ENCODE data around the gene GTF2A2. TPM values are rescaled to one million over a fixed set of nuclear protein-coding genes. Genes with fewer than 3 reads are reported as not detected.

The GTF2A2 gene
- polyA plus RNA-seq, 1 donor from 2014 or later: 171 TPM

DNA sequence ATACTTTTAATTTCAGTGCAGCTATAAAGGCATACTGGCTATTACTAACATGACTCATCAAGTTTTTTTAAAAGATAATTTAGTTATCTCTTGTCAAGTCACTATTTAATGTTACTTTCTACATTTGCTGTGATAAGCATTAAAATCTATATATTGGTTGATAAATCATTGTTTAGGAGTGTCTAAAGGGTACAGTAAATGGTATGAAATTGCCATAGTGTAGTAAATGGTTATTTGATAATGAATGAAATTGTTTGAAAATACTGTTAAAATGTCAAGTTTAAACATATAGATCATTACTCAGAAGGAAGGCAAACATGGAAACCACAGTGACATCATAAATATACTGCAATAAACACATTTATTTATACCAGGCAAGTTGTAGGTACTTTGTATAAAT, 45.0 kb upstream of the GTF2A2 start:
- H3K36me3 ChIP-seq (ENCODE audit: insufficient read depth, low read length): no peaks in the 10 kb centered on the region
- H3K4me2 ChIP-seq (ENCODE audit: low read length): no peak overlapping the region
- H3K27me3 ChIP-seq (ENCODE audit: insufficient read depth, low read depth, low read length): no peaks in the 10 kb centered on the region
- no peaks in the 10 kb centered on the region for H3K9me3 ChIP-seq (ENCODE audit: low read length)
- no peaks in the 10 kb centered on the region for H3K79me2 ChIP-seq (replicated peaks; ENCODE audit: insufficient read depth, low read length)
- H3K4me3 ChIP-seq (ENCODE audit: low read length): no peak overlapping the region
- H3F3A ChIP-seq (ENCODE audit: insufficient read depth, low read length, poor library complexity, severe bottlenecking): no peaks in the 10 kb centered on the region
- H3K9me2 ChIP-seq (ENCODE audit: insufficient read depth, low read length): no peaks in the 10 kb centered on the region
- TF ChIP-seq EP300 (conservative IDR thresholded peaks at IDR 0.05; ENCODE audit: poor library complexity, severe bottlenecking) (no peak), SMC3 (conservative IDR thresholded peaks at IDR 0.05; ENCODE audit: poor library complexity) (no peak), RAD21 (conservative IDR thresholded peaks at IDR 0.05) (no peak), TAF1 (IDR thresholded peaks at IDR 0.05; ENCODE audit: low read depth) (no peak), EZH2 (IDR thresholded peaks at IDR 0.05; ENCODE audit: borderline replicate concordance, insufficient read depth, low read length, poor library complexity, severe bottlenecking) (no peak), POLR2AphosphoS5 (IDR thresholded peaks at IDR 0.05) (no peak), REST (IDR thresholded peaks at IDR 0.05; ENCODE audit: borderline replicate concordance) (no peak), MXI1 (conservative IDR thresholded peaks at IDR 0.05; ENCODE audit: poor library complexity, severe bottlenecking) (no peak)
- TF ChIP-seq, protein P1, sequence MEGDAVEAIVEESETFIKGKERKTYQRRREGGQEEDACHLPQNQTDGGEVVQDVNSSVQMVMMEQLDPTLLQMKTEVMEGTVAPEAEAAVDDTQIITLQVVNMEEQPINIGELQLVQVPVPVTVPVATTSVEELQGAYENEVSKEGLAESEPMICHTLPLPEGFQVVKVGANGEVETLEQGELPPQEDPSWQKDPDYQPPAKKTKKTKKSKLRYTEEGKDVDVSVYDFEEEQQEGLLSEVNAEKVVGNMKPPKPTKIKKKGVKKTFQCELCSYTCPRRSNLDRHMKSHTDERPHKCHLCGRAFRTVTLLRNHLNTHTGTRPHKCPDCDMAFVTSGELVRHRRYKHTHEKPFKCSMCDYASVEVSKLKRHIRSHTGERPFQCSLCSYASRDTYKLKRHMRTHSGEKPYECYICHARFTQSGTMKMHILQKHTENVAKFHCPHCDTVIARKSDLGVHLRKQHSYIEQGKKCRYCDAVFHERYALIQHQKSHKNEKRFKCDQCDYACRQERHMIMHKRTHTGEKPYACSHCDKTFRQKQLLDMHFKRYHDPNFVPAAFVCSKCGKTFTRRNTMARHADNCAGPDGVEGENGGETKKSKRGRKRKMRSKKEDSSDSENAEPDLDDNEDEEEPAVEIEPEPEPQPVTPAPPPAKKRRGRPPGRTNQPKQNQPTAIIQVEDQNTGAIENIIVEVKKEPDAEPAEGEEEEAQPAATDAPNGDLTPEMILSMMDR (IDR thresholded peaks at IDR 0.05; ENCODE audit: poor library complexity, severe bottlenecking): no peak
- no peak overlapping the region for H3K27ac ChIP-seq (ENCODE audit: low read length)
- no peaks in the 10 kb centered on the region for H4K20me1 ChIP-seq (ENCODE audit: insufficient read depth)
- no peak overlapping the region for H2AFZ ChIP-seq (ENCODE audit: low read depth, low read length)
- no peak overlapping the region for H3K9ac ChIP-seq (ENCODE audit: low read length)

DNA sequence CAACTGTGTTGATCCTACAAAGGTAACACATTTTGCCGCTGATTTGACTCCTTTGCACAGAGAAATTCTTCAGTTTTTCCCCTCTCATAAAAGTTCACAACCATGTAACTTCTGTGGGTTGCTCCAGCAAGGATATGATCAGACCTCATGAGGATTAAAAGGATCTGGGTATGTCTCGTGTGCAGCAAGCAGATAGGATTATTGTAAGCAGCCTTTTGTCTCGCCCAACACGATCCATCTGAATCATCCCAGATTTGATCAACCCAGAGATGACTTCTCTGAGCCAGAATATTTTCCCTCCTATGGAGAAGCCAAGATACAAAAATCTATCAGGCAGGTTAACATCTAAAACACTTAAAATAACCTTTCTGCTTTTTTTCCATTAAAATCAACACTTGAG, 44.6 kb upstream of the GTF2A2 start:
- H3K9ac ChIP-seq (ENCODE audit: low read length): no peak overlapping the region
- H3K4me2 ChIP-seq (ENCODE audit: low read length): no peak overlapping the region
- H3F3A ChIP-seq (ENCODE audit: insufficient read depth, low read length, poor library complexity, severe bottlenecking): no peaks in the 10 kb centered on the region
- H3K9me3 ChIP-seq (ENCODE audit: low read length): no peaks in the 10 kb centered on the region
- no peaks in the 10 kb centered on the region for H3K36me3 ChIP-seq (ENCODE audit: insufficient read depth, low read length)
- no peaks in the 10 kb centered on the region for H4K20me1 ChIP-seq (ENCODE audit: insufficient read depth)
- H3K27me3 ChIP-seq (ENCODE audit: insufficient read depth, low read depth, low read length): no peaks in the 10 kb centered on the region
- H3K4me3 ChIP-seq (ENCODE audit: low read length): no peak overlapping the region
- no peak overlapping the region for H2AFZ ChIP-seq (ENCODE audit: low read depth, low read length)
- no peak overlapping the region for H3K27ac ChIP-seq (ENCODE audit: low read length)
- no peaks in the 10 kb centered on the region for H3K9me2 ChIP-seq (ENCODE audit: insufficient read depth, low read length)
- H3K79me2 ChIP-seq (replicated peaks; ENCODE audit: insufficient read depth, low read length): no peaks in the 10 kb centered on the region
- TF ChIP-seq POLR2AphosphoS5 (IDR thresholded peaks at IDR 0.05) (no peak), RAD21 (conservative IDR thresholded peaks at IDR 0.05) (no peak), TAF1 (IDR thresholded peaks at IDR 0.05; ENCODE audit: low read depth) (no peak), MXI1 (conservative IDR thresholded peaks at IDR 0.05; ENCODE audit: poor library complexity, severe bottlenecking) (no peak), REST (IDR thresholded peaks at IDR 0.05; ENCODE audit: borderline replicate concordance) (no peak), EZH2 (IDR thresholded peaks at IDR 0.05; ENCODE audit: borderline replicate concordance, insufficient read depth, low read length, poor library complexity, severe bottlenecking) (no peak), SMC3 (conservative IDR thresholded peaks at IDR 0.05; ENCODE audit: poor library complexity) (no peak), EP300 (conservative IDR thresholded peaks at IDR 0.05; ENCODE audit: poor library complexity, severe bottlenecking) (no peak)
- TF ChIP-seq, protein P1 (IDR thresholded peaks at IDR 0.05; ENCODE audit: poor library complexity, severe bottlenecking): no peak

Measured in neural cell (in vitro differentiated cells).